Effector CD4-positive, alpha-beta T cell (primary cell): ENCODE results near the gene MSRB2.
"Not testable (repeated sequence)": the region's sequence is repeated elsewhere in the genome, so short reads cannot be mapped to it uniquely, and the experiment has no call there.

Experiments
- DNase-seq: peaks from one replicate; pipeline ENCODE4 v3.0.0-alpha.2; 2020

MSRB2 gene

GRCh38 chr10:23070092-23070912, 25.1 kb upstream of the MSRB2 start:
- not testable (repeated sequence) for DNase-seq

GRCh38 chr10:23070913-23071218, 24.5 kb upstream of the MSRB2 start:
- DNase-seq: no peak

- DNase-seq: not testable (repeated sequence)
Observed at GRCh38 chr10:23072593-23072992, 22.8 kb upstream of the MSRB2 start.

- DNase-seq: no peak
Observed at GRCh38 chr10:23073527-23073926, 21.9 kb upstream of the MSRB2 start.

- DNase-seq: no peak
Observed at GRCh38 chr10:23075672-23076071, 19.7 kb upstream of the MSRB2 start.

- no peak for DNase-seq
Observed at GRCh38 chr10:23078114-23078513, 17.3 kb upstream of the MSRB2 start.

GRCh38 chr10:23079700-23080099, 15.7 kb upstream of the MSRB2 start:
- DNase-seq: no peak

- DNase-seq: no peak
Observed at GRCh38 chr10:23080262-23080661, 15.1 kb upstream of the MSRB2 start.

- DNase-seq: no peak
Observed at GRCh38 chr10:23081221-23081750, 14.1 kb upstream of the MSRB2 start.

GRCh38 chr10:23081891-23082290, 13.5 kb upstream of the MSRB2 start:
- DNase-seq: no peak

GRCh38 chr10:23088609-23089008, 6.8 kb upstream of the MSRB2 start:
- no peak for DNase-seq

GRCh38 chr10:23094786-23095403, 484 bp upstream of the MSRB2 start:
- DNase-seq: no peak

GRCh38 chr10:23095966-23096801, 805 bp downstream of the MSRB2 start:
- DNase-seq: no peak

- no peak for DNase-seq
Observed at GRCh38 chr10:23096802-23097549, 1.6 kb downstream of the MSRB2 start.

GRCh38 chr10:23099079-23099478, 3.7 kb downstream of the MSRB2 start:
- DNase-seq: no peak

GRCh38 chr10:23099816-23100215, 4.4 kb downstream of the MSRB2 start:
- DNase-seq: no peak

GRCh38 chr10:23100331-23101030, 5.1 kb downstream of the MSRB2 start:
- DNase-seq: no peak

GRCh38 chr10:23106331-23107072, 11.1 kb downstream of the MSRB2 start:
- DNase-seq: no peak

GRCh38 chr10:23110722-23111516, 15.5 kb downstream of the MSRB2 start:
- no peak for DNase-seq

GRCh38 chr10:23111517-23112286, 16.3 kb downstream of the MSRB2 start:
- DNase-seq: no peak
